ENCODE results near the gene FKBP7. TPM values are rescaled to one million over a fixed set of nuclear protein-coding genes. Genes with fewer than 3 reads are reported as not detected.

FKBP7 gene
- total and polyA plus RNA-seq, 4 donors = 2.8 to 10.4 (median 4.9) TPM

DNA sequence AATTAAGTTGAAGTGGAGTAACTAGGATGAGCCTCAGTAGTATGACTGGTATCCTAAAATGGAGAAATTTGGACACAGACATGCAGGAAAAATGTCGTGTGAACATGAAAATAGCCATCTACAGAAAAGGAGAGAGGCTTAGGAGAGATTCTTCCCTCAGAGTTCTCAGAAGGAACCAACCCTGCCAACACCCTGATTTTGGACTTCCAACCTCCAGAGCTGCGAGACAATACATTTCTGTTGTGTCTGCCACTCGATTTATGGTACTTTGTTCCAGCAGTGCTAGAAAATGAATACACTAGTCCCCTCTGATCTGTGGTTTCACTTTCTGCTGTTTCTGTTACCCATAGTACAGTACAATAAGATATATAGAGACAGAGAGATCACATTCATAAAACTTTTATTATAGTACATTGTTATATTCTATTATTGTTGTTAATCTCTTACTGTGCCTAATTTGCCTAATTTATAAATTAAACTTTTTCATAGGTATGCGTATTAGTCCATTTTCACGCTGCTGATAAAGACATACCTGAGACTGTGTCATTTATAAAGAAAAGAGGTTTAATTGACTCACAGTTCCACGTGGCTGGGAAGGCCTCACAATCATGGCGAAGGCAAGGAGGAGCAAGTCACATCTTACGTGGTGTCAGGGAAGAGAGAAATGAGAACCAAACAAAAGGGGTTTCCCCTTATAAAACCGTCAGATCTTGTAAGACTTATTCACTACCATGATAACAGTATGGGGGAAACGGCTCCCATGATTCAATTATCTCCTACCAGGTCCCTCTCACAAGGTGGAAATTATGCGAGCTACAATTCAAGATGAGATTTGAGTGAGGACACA is 43.1 kb upstream of the FKBP7 start:
- no peaks in the 10 kb centered on the region for H3K9me3 ChIP-seq (ENCODE audit: control insufficient read depth in 4 of 4, low read length in 3 of 4)
- DNase-seq (ENCODE audit: low spot score) = no peak
- no peaks in the 10 kb centered on the region for H3K27me3 ChIP-seq (ENCODE audit: control insufficient read depth in 4 of 4, insufficient read depth in 4 of 4, low read length in 3 of 4)
- peaks cover 0 to 11% (median 4%) of the 10 kb centered on the region in 4 donors for H3K36me3 ChIP-seq (ENCODE audit: control insufficient read depth in 4 of 4, insufficient read depth in 3 of 4, low read depth in 1 of 4, low read length in 3 of 4)
- H3K27ac ChIP-seq (ENCODE audit: low read depth in 1 of 2, low read length in 2 of 2) = no peak overlapping the region
- TF ChIP-seq HNF4G (IDR thresholded peaks at IDR 0.05) (no peak), FOXA2 (IDR thresholded peaks at IDR 0.05) (no peak), EGR1 (IDR thresholded peaks at IDR 0.05; ENCODE audit: low read depth in 2 of 2) (no peak), RXRA (IDR thresholded peaks at IDR 0.05) (no peak), YY1 (IDR thresholded peaks at IDR 0.05) (no peak), FOXA1 (IDR thresholded peaks at IDR 0.05) (no peak), JUND (IDR thresholded peaks at IDR 0.05) (no peak), SP1 (IDR thresholded peaks at IDR 0.05) (no peak), HNF4A (conservative IDR thresholded peaks at IDR 0.05) (no peak), RAD21 (IDR thresholded peaks at IDR 0.05) (no peak), GABPA (IDR thresholded peaks at IDR 0.05 in 1 of 2, conservative IDR thresholded peaks at IDR 0.05 in 1 of 2) (no peak)
- TF ChIP-seq, protein P1, sequence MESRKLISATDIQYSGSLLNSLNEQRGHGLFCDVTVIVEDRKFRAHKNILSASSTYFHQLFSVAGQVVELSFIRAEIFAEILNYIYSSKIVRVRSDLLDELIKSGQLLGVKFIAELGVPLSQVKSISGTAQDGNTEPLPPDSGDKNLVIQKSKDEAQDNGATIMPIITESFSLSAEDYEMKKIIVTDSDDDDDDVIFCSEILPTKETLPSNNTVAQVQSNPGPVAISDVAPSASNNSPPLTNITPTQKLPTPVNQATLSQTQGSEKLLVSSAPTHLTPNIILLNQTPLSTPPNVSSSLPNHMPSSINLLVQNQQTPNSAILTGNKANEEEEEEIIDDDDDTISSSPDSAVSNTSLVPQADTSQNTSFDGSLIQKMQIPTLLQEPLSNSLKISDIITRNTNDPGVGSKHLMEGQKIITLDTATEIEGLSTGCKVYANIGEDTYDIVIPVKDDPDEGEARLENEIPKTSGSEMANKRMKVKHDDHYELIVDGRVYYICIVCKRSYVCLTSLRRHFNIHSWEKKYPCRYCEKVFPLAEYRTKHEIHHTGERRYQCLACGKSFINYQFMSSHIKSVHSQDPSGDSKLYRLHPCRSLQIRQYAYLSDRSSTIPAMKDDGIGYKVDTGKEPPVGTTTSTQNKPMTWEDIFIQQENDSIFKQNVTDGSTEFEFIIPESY (IDR thresholded peaks at IDR 0.05) = no peak
- TF ChIP-seq, protein P2, sequence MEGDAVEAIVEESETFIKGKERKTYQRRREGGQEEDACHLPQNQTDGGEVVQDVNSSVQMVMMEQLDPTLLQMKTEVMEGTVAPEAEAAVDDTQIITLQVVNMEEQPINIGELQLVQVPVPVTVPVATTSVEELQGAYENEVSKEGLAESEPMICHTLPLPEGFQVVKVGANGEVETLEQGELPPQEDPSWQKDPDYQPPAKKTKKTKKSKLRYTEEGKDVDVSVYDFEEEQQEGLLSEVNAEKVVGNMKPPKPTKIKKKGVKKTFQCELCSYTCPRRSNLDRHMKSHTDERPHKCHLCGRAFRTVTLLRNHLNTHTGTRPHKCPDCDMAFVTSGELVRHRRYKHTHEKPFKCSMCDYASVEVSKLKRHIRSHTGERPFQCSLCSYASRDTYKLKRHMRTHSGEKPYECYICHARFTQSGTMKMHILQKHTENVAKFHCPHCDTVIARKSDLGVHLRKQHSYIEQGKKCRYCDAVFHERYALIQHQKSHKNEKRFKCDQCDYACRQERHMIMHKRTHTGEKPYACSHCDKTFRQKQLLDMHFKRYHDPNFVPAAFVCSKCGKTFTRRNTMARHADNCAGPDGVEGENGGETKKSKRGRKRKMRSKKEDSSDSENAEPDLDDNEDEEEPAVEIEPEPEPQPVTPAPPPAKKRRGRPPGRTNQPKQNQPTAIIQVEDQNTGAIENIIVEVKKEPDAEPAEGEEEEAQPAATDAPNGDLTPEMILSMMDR (IDR thresholded peaks at IDR 0.05; ENCODE audit: low read depth, low read length, missing input control) = no peak
- TF ChIP-seq, protein P3, sequence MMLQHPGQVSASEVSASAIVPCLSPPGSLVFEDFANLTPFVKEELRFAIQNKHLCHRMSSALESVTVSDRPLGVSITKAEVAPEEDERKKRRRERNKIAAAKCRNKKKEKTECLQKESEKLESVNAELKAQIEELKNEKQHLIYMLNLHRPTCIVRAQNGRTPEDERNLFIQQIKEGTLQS (IDR thresholded peaks at IDR 0.05) = no peak
- TF ChIP-seq, protein P4, sequence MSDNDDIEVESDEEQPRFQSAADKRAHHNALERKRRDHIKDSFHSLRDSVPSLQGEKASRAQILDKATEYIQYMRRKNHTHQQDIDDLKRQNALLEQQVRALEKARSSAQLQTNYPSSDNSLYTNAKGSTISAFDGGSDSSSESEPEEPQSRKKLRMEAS (IDR thresholded peaks at IDR 0.05) = no peak
- TF ChIP-seq, protein P5, sequence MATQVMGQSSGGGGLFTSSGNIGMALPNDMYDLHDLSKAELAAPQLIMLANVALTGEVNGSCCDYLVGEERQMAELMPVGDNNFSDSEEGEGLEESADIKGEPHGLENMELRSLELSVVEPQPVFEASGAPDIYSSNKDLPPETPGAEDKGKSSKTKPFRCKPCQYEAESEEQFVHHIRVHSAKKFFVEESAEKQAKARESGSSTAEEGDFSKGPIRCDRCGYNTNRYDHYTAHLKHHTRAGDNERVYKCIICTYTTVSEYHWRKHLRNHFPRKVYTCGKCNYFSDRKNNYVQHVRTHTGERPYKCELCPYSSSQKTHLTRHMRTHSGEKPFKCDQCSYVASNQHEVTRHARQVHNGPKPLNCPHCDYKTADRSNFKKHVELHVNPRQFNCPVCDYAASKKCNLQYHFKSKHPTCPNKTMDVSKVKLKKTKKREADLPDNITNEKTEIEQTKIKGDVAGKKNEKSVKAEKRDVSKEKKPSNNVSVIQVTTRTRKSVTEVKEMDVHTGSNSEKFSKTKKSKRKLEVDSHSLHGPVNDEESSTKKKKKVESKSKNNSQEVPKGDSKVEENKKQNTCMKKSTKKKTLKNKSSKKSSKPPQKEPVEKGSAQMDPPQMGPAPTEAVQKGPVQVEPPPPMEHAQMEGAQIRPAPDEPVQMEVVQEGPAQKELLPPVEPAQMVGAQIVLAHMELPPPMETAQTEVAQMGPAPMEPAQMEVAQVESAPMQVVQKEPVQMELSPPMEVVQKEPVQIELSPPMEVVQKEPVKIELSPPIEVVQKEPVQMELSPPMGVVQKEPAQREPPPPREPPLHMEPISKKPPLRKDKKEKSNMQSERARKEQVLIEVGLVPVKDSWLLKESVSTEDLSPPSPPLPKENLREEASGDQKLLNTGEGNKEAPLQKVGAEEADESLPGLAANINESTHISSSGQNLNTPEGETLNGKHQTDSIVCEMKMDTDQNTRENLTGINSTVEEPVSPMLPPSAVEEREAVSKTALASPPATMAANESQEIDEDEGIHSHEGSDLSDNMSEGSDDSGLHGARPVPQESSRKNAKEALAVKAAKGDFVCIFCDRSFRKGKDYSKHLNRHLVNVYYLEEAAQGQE (IDR thresholded peaks at IDR 0.05) = no peak
- 94% methylated on average over 11 of the region's 11 CpGs for WGBS
- H3K4me3 ChIP-seq (ENCODE audit: low read depth in 1 of 3, low read length in 3 of 3) = no peak overlapping the region
- peaks cover 0 to 10% (median 5%) of the 10 kb centered on the region in 4 donors for H3K4me1 ChIP-seq (ENCODE audit: control insufficient read depth in 4 of 4, insufficient read depth in 4 of 4, low read length in 3 of 4)
- no peak overlapping the region for H3K9ac ChIP-seq (ENCODE audit: low read depth in 1 of 2, low read length in 2 of 2)

Data from liver (tissue), 9 donors.